ENCODE measurements around the gene TM7SF3.

TM7SF3 gene

GRCh38 chr12:26991826-26992225 lies 22.4 kb downstream of the TM7SF3 start:
- no peak for TF ChIP-seq SIN3A (IDR thresholded peaks at IDR 0.05; ENCODE audit: borderline replicate concordance, insufficient read depth, low read length)
- no peak for TF ChIP-seq FOXP2 (optimal IDR thresholded peaks at IDR 0.05; ENCODE audit: borderline replicate concordance, extremely low read depth, extremely low read length, insufficient read depth)
- TF ChIP-seq, protein P1, sequence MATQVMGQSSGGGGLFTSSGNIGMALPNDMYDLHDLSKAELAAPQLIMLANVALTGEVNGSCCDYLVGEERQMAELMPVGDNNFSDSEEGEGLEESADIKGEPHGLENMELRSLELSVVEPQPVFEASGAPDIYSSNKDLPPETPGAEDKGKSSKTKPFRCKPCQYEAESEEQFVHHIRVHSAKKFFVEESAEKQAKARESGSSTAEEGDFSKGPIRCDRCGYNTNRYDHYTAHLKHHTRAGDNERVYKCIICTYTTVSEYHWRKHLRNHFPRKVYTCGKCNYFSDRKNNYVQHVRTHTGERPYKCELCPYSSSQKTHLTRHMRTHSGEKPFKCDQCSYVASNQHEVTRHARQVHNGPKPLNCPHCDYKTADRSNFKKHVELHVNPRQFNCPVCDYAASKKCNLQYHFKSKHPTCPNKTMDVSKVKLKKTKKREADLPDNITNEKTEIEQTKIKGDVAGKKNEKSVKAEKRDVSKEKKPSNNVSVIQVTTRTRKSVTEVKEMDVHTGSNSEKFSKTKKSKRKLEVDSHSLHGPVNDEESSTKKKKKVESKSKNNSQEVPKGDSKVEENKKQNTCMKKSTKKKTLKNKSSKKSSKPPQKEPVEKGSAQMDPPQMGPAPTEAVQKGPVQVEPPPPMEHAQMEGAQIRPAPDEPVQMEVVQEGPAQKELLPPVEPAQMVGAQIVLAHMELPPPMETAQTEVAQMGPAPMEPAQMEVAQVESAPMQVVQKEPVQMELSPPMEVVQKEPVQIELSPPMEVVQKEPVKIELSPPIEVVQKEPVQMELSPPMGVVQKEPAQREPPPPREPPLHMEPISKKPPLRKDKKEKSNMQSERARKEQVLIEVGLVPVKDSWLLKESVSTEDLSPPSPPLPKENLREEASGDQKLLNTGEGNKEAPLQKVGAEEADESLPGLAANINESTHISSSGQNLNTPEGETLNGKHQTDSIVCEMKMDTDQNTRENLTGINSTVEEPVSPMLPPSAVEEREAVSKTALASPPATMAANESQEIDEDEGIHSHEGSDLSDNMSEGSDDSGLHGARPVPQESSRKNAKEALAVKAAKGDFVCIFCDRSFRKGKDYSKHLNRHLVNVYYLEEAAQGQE (IDR thresholded peaks at IDR 0.05; ENCODE audit: insufficient read depth in 1 of 2, low read depth in 2 of 2, low read length in 2 of 2): no peak
- TF ChIP-seq TAF1 (IDR thresholded peaks at IDR 0.05; ENCODE audit: borderline replicate concordance, insufficient read depth, low read length): no peak
- TF ChIP-seq POLR2AphosphoS5 (IDR thresholded peaks at IDR 0.05; ENCODE audit: low read depth, low read length): no peak

- TF ChIP-seq POLR2AphosphoS5 (IDR thresholded peaks at IDR 0.05; ENCODE audit: low read depth, low read length) (no peak), FOXP2 (optimal IDR thresholded peaks at IDR 0.05; ENCODE audit: borderline replicate concordance, extremely low read depth, extremely low read length, insufficient read depth) (no peak), TAF1 (IDR thresholded peaks at IDR 0.05; ENCODE audit: borderline replicate concordance, insufficient read depth, low read length) (no peak), SIN3A (IDR thresholded peaks at IDR 0.05; ENCODE audit: borderline replicate concordance, insufficient read depth, low read length) (no peak)
- TF ChIP-seq, protein P1 (IDR thresholded peaks at IDR 0.05; ENCODE audit: insufficient read depth in 1 of 2, low read depth in 2 of 2, low read length in 2 of 2): no peak
These were observed 24.3 kb downstream of the TM7SF3 start for GRCh38 chr12:26989873-26990272.

GRCh38 chr12:26988703-26989102 lies 25.5 kb downstream of the TM7SF3 start:
- TF ChIP-seq, protein P1 (IDR thresholded peaks at IDR 0.05; ENCODE audit: insufficient read depth in 1 of 2, low read depth in 2 of 2, low read length in 2 of 2): no peak
- TF ChIP-seq FOXP2 (optimal IDR thresholded peaks at IDR 0.05; ENCODE audit: borderline replicate concordance, extremely low read depth, extremely low read length, insufficient read depth) (no peak), TAF1 (IDR thresholded peaks at IDR 0.05; ENCODE audit: borderline replicate concordance, insufficient read depth, low read length) (no peak), SIN3A (IDR thresholded peaks at IDR 0.05; ENCODE audit: borderline replicate concordance, insufficient read depth, low read length) (no peak), POLR2AphosphoS5 (IDR thresholded peaks at IDR 0.05; ENCODE audit: low read depth, low read length) (no peak)

DNA sequence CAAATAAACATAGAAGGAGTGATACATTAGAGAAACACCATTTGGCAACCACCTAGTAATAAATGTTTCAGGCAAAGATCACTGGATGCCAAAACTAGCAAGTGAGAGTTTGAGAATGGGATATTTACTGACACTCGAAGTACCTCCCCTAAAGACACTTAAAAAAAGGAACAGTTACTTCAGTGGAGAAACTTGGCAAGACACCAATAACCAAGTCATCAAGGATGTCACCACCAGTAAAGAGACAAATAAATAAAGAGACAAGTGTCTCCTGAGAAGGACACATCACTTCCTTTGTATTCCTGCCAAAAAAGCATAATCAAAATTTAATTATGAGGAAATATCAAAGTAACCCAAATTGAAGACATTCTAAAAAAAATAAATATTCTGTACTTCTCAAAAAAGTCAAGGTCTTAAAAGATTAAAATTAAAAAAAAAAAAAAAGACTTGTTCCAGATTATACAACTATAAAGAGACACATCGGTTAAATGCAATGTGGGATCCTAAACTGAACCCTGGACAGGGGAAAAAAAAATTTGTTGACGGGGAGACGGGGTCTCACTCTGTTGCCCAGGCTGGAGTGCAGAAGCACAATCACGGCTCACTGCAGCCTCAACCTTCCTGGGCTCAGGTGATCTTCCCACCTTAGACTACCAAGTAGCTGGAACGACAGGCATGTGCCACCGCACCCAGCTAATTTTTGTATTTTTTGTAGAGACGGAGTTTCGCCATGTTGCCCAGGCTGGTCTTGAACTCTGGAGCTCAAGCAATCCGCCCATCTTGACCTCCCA lies 26.4 kb downstream of the TM7SF3 start:
- TF ChIP-seq, protein P1 (IDR thresholded peaks at IDR 0.05; ENCODE audit: insufficient read depth in 1 of 2, low read depth in 2 of 2, low read length in 2 of 2): no peak
- TF ChIP-seq FOXP2 (optimal IDR thresholded peaks at IDR 0.05; ENCODE audit: borderline replicate concordance, extremely low read depth, extremely low read length, insufficient read depth) (no peak), SIN3A (IDR thresholded peaks at IDR 0.05; ENCODE audit: borderline replicate concordance, insufficient read depth, low read length) (no peak), POLR2AphosphoS5 (IDR thresholded peaks at IDR 0.05; ENCODE audit: low read depth, low read length) (no peak), TAF1 (IDR thresholded peaks at IDR 0.05; ENCODE audit: borderline replicate concordance, insufficient read depth, low read length) (no peak)
